ENCODE results near the gene BTBD7.

Gene BTBD7

GRCh38 chr14:93299866-93300265, 33.0 kb downstream of the BTBD7 start:
- no peak for TF ChIP-seq CTCF (conservative IDR thresholded peaks at IDR 0.05; ENCODE audit: low read depth, low read length)
- H3K36me3 ChIP-seq (ENCODE audit: insufficient read depth) = no peaks in the 10 kb centered on the region
- H2AFZ ChIP-seq (ENCODE audit: low read depth) = no peak overlapping the region
- no peaks in the 10 kb centered on the region for H3K27me3 ChIP-seq (ENCODE audit: insufficient read depth, low read depth)
- no peaks in the 10 kb centered on the region for H3K4me1 ChIP-seq (ENCODE audit: low read depth, poor library complexity, severe bottlenecking)
- H3K27ac ChIP-seq = no peak overlapping the region
- H3K9ac ChIP-seq = no peak overlapping the region
- H3K4me3 ChIP-seq (IDR thresholded peaks at IDR 0.05; ENCODE audit: insufficient read depth, low read depth, low read length) = no peak overlapping the region
- H3K79me2 ChIP-seq (ENCODE audit: insufficient read depth, low read depth) = peaks cover 3% of the 10 kb centered on the region; the same call in 1 of the 2 replicates
- no peak overlapping the region for H3K4me2 ChIP-seq
- no peaks in the 10 kb centered on the region for H4K20me1 ChIP-seq (ENCODE audit: insufficient read depth)

- no peak overlapping the region for H2AFZ ChIP-seq (ENCODE audit: low read depth)
- H3K79me2 ChIP-seq (ENCODE audit: insufficient read depth, low read depth) = peaks cover 3% of the 10 kb centered on the region; the same call in 1 of the 2 replicates
- no peak overlapping the region for H3K4me3 ChIP-seq (IDR thresholded peaks at IDR 0.05; ENCODE audit: insufficient read depth, low read depth, low read length)
- no peak overlapping the region for H3K9ac ChIP-seq
- no peak overlapping the region for H3K27ac ChIP-seq
- no peaks in the 10 kb centered on the region for H4K20me1 ChIP-seq (ENCODE audit: insufficient read depth)
- no peak overlapping the region for H3K4me2 ChIP-seq
- H3K36me3 ChIP-seq (ENCODE audit: insufficient read depth) = no peaks in the 10 kb centered on the region
- no peaks in the 10 kb centered on the region for H3K4me1 ChIP-seq (ENCODE audit: low read depth, poor library complexity, severe bottlenecking)
- H3K27me3 ChIP-seq (ENCODE audit: insufficient read depth, low read depth) = no peaks in the 10 kb centered on the region
- no peak for TF ChIP-seq CTCF (conservative IDR thresholded peaks at IDR 0.05; ENCODE audit: low read depth, low read length)
Measured at GRCh38 chr14:93299416-93299815, 33.4 kb downstream of the BTBD7 start.

- no peak overlapping the region for H3K4me3 ChIP-seq (IDR thresholded peaks at IDR 0.05; ENCODE audit: insufficient read depth, low read depth, low read length)
Measured at GRCh38 chr14:93295541-93296220, 37.2 kb downstream of the BTBD7 start.

GRCh38 chr14:93286212-93286890, 46.5 kb downstream of the BTBD7 start:
- no peak overlapping the region for H3K4me3 ChIP-seq (IDR thresholded peaks at IDR 0.05; ENCODE audit: insufficient read depth, low read depth, low read length)
- no peaks in the 10 kb centered on the region for H3K36me3 ChIP-seq (ENCODE audit: insufficient read depth)
- no peak for TF ChIP-seq CTCF (conservative IDR thresholded peaks at IDR 0.05; ENCODE audit: low read depth, low read length)
- H4K20me1 ChIP-seq (ENCODE audit: insufficient read depth) = no peaks in the 10 kb centered on the region
- H2AFZ ChIP-seq (ENCODE audit: low read depth) = no peak overlapping the region
- H3K4me1 ChIP-seq (ENCODE audit: low read depth, poor library complexity, severe bottlenecking) = peaks cover 44% of the 10 kb centered on the region
- no peak overlapping the region for H3K4me2 ChIP-seq
- H3K9ac ChIP-seq = no peak overlapping the region
- no peak overlapping the region for H3K27ac ChIP-seq
- H3K27me3 ChIP-seq (ENCODE audit: insufficient read depth, low read depth) = no peaks in the 10 kb centered on the region
- no peaks in the 10 kb centered on the region for H3K79me2 ChIP-seq (ENCODE audit: insufficient read depth, low read depth)

More at GRCh38 chr14:93295541-93296220, 37.2 kb downstream of the BTBD7 start:
- no peak overlapping the region for H3K27ac ChIP-seq
- no peaks in the 10 kb centered on the region for H3K36me3 ChIP-seq (ENCODE audit: insufficient read depth)
- no peak overlapping the region for H2AFZ ChIP-seq (ENCODE audit: low read depth)
- H3K27me3 ChIP-seq (ENCODE audit: insufficient read depth, low read depth) = no peaks in the 10 kb centered on the region
- H3K4me1 ChIP-seq (ENCODE audit: low read depth, poor library complexity, severe bottlenecking) = no peaks in the 10 kb centered on the region
- no peak overlapping the region for H3K4me2 ChIP-seq
- no peaks in the 10 kb centered on the region for H3K79me2 ChIP-seq (ENCODE audit: insufficient read depth, low read depth)
- TF ChIP-seq CTCF (conservative IDR thresholded peaks at IDR 0.05; ENCODE audit: low read depth, low read length) = no peak
- no peak overlapping the region for H3K9ac ChIP-seq
- H4K20me1 ChIP-seq (ENCODE audit: insufficient read depth) = no peaks in the 10 kb centered on the region
